Measurements from ENCODE around the gene SLCO3A1.

- TF ChIP-seq, protein P1, sequence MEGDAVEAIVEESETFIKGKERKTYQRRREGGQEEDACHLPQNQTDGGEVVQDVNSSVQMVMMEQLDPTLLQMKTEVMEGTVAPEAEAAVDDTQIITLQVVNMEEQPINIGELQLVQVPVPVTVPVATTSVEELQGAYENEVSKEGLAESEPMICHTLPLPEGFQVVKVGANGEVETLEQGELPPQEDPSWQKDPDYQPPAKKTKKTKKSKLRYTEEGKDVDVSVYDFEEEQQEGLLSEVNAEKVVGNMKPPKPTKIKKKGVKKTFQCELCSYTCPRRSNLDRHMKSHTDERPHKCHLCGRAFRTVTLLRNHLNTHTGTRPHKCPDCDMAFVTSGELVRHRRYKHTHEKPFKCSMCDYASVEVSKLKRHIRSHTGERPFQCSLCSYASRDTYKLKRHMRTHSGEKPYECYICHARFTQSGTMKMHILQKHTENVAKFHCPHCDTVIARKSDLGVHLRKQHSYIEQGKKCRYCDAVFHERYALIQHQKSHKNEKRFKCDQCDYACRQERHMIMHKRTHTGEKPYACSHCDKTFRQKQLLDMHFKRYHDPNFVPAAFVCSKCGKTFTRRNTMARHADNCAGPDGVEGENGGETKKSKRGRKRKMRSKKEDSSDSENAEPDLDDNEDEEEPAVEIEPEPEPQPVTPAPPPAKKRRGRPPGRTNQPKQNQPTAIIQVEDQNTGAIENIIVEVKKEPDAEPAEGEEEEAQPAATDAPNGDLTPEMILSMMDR (conservative IDR thresholded peaks at IDR 0.05 in 1 of 2, IDR thresholded peaks at IDR 0.05 in 1 of 2; ENCODE audit: low read depth in 1 of 2, low read length in 2 of 2), result no peak
- no peak for TF ChIP-seq EZH2 (IDR thresholded peaks at IDR 0.05; ENCODE audit: low read length, missing control alignments)
Observed at GRCh38 chr15:92153620-92154019, 300.1 kb downstream of the SLCO3A1 start.
